Diencephalon (tissue), 1 donor: ENCODE results near the gene TSEN54. TPM values are rescaled to one million over a fixed set of nuclear protein-coding genes. Genes with fewer than 3 reads are reported as not detected.

Experiments used
- total RNA-seq: library from RNA; depleted of rRNA; stranded (reverse); fragments of >200 nt; gene quantifications from one replicate; pipeline ENCODE4 v1.2.3, GENCODE V29; 2014

The TSEN54 gene
- 10.4 TPM for total RNA-seq

DNA sequence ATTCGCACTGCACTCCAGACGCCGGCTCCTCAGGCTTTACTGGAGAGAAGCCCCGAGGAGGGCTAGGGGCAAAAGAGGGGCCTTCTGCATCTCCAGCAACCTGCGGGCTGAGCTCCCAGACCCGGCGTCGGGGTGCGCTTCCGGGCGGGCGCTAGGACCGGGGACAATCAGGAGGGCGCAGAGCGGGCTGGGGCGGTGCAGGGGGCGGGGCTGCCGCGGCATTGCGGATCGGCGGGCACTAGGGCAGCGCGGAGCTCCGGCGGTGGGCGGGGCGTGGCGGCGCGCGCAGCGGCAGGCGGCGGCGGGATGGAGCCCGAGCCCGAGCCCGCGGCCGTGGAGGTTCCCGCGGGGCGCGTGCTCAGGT, at the start of gene TSEN54:
Gene TSEN54 (plus strand): TSS at position 274 of the 364 bp plus-strand sequence. CDS start 33 bp downstream, at position 307.

GRCh38 chr17:75515496-75516254, 653 bp upstream of the TSEN54 start, which contains the start of gene CASKIN2:
TSS of gene CASKIN2 (minus strand) at chr17:75515537. CDS start at chr17:75513804, 1,733 bp downstream.

DNA sequence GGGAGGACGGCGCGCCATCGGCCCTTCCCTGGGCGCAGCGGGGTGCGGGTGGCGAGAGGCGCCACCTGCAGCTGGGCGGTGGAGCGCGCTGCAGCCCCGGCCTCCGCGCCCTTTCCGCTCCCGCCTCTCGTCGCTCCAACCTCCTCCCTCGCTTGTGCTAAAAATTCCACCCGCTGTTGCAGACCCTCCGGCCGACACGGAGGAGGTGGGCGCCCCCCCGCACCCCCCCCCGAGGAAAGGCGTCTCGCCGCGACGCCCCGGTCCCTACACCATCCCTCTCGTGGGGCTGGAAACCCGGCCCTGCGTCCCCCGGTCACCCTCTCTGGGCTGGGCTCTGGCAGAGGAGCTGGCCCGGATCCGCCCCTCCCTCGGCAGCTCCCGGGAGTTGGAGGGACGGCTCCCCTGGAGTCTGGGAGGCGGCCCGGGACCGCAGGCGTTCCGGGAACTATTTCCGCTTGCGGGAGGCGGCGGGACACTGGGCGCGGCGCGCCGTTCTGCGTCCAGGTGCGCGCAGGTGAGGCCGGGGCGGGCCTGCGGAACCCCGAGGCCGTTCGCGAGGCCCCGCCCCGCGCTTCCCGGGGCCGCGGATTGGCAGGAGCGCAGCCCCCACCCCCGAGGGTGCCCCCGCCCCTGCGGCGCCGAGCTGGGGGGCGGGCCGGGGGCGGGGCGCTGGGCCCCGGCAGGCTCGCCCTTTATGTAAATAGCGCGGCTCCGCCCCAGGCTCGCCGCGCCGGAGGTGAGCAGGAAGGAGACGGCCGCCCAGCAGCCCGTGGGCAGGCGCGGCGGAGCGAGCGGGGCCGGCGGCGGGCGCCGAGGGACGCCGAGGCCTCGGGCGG, 8.9 kb downstream of the TSEN54 start, which contains the start of gene LLGL2:
Gene LLGL2 (plus strand): TSS at position 728 of the 836 bp plus-strand sequence. CDS start 17,730 bp downstream, outside the sequence.

Other genes starting within 250 kb of the TSEN54 start
- gene MIF4GD, start 245.3 kb upstream of the TSEN54 start, total RNA-seq = 8.3 TPM
- 8.8 TPM for gene SLC25A19, start 227.1 kb upstream of the TSEN54 start, total RNA-seq
- gene GRB2, start 110.8 kb upstream of the TSEN54 start, total RNA-seq = 109 TPM
- 31.4 TPM for gene TMEM94, start 59.9 kb upstream of the TSEN54 start, total RNA-seq
- gene CASKIN2, start 991 bp upstream of the TSEN54 start, total RNA-seq = 9.0 TPM
- 0.92 TPM for gene LLGL2, start 9.2 kb downstream of the TSEN54 start, total RNA-seq
- gene MYO15B, start 71.3 kb downstream of the TSEN54 start, total RNA-seq = 15.7 TPM
- 1.4 TPM for gene SMIM5, start 116.9 kb downstream of the TSEN54 start, total RNA-seq
- gene RECQL5, start 150.6 kb downstream of the TSEN54 start, total RNA-seq = 15.0 TPM
- 52.1 TPM for gene SAP30BP, start 150.8 kb downstream of the TSEN54 start, total RNA-seq
- gene ITGB4, start 204.9 kb downstream of the TSEN54 start, total RNA-seq = 4.4 TPM
- gene GALK1, start 248.7 kb downstream of the TSEN54 start, total RNA-seq = 8.5 TPM